ENCODE measurements around the gene KCNMB2. TPM values are rescaled to one million over a fixed set of nuclear protein-coding genes. Genes with fewer than 3 reads are reported as not detected.

Gene KCNMB2
- total and polyA plus RNA-seq, 8 donors, result 0.69 to 38.0 (median 2.3) TPM

DNA sequence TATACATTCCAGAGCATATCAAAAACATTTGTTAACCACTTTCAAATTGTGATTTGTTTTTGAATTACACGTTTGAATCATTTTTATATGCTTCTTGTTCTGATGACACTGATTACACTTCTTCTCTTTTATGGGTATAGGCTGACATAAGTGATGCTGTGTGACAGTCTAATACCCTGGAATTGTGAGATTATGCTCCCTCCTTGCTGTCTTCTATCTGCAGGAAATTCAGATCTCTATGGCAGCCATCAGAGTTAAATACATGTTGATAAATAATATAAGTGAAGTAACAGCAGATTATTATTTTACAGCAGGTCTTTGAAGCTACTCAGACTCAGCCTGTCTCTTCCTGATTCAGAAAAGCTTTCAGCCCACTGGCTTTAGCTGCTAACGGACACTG, 286.5 kb downstream of the KCNMB2 start:
- no peak for DNase-seq
- Histone ChIP-seq H3K36me3 (no peaks in the 10 kb centered on the region), H3K4me3 (no peak overlapping the region), H3K4me1 (no peaks in the 10 kb centered on the region), H3K9me3 (no peaks in the 10 kb centered on the region), H3K27me3 (no peaks in the 10 kb centered on the region), H3K27ac (no peak overlapping the region)
- TF ChIP-seq, protein P1, sequence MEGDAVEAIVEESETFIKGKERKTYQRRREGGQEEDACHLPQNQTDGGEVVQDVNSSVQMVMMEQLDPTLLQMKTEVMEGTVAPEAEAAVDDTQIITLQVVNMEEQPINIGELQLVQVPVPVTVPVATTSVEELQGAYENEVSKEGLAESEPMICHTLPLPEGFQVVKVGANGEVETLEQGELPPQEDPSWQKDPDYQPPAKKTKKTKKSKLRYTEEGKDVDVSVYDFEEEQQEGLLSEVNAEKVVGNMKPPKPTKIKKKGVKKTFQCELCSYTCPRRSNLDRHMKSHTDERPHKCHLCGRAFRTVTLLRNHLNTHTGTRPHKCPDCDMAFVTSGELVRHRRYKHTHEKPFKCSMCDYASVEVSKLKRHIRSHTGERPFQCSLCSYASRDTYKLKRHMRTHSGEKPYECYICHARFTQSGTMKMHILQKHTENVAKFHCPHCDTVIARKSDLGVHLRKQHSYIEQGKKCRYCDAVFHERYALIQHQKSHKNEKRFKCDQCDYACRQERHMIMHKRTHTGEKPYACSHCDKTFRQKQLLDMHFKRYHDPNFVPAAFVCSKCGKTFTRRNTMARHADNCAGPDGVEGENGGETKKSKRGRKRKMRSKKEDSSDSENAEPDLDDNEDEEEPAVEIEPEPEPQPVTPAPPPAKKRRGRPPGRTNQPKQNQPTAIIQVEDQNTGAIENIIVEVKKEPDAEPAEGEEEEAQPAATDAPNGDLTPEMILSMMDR (IDR thresholded peaks at IDR 0.05), result no peak
- no peak for ATAC-seq
- 18 to 48% methylated on average over 2 of the region's 2 CpGs for WGBS, 2 donors
- intact Hi-C loops (cut with DNase I), result no loop called here
- no peak for FAIRE-seq

DNA sequence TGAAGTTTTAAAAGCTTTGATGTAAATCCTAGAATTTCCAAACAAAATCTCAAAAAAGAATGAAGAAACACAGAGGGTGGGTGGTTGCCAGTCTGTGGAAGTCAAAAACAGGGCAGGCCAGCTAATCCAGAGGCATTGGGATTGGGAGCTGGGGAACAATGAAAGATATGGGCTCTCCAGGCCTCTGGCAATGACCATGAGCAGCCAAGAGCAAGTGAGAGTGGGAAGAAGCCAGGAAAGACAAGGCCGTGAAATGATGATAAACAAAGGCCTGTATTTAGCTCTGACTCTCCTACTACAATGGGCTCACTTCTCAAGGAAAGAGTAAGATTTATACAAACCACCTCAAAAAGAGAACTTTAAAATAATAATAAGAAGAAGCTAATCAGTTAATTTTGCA, 286.9 kb downstream of the KCNMB2 start:
- ATAC-seq (no peak), DNase-seq (no peak), FAIRE-seq (no peak)
- no peaks in the 10 kb centered on the region for H3K9me3 ChIP-seq
- H3K4me3 ChIP-seq, result no peak overlapping the region
- TF ChIP-seq, protein P1 (IDR thresholded peaks at IDR 0.05), result no peak
- no peak overlapping the region for H3K27ac ChIP-seq
- intact Hi-C loops (cut with DNase I), result no loop called here
- WGBS, 2 donors, result 59 to 67% methylated on average over 1 of the region's 1 CpG
- no peaks in the 10 kb centered on the region for H3K36me3 ChIP-seq
- H3K4me1 ChIP-seq, result no peaks in the 10 kb centered on the region
- H3K27me3 ChIP-seq, result no peaks in the 10 kb centered on the region

DNA sequence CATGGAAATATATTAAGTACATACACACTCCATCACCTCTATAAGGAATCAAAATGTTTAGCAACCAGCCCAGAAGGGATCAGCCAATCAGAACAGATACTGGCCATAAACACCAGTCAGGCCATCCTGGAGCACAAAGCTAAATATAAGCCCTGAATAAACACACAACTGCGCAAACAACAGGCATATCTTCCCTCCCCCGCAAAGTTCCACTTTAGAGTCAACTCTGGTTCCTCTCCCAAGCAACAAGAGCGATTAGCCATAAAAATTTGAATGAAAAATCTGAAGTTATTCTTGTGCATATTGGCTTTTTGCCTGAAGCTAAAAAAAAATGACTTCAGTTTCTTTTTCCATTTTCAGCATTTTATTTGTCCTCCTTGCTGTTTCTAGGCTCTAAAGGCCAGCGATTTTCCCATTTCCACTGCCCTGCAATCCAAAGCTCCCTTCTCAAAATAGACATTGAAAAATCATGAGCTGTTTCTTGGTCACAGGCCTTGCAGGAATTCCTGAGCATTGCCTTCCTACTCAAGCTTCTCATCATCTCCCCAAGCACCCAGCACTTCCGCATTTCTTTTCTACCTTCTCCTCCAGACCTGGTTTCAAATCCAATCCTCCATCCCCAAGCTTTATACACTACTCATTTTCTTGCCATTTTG, 287.5 kb downstream of the KCNMB2 start:
- FAIRE-seq (no peak), ATAC-seq (peak in 3 of 4 donors; percentile 23 to 55 (median 30)), DNase-seq (no peak)
- Histone ChIP-seq H3K27ac (no peak overlapping the region), H3K9me3 (no peaks in the 10 kb centered on the region), H3K4me1 (no peaks in the 10 kb centered on the region), H3K36me3 (no peaks in the 10 kb centered on the region), H3K27me3 (no peaks in the 10 kb centered on the region), H3K4me3 (no peak overlapping the region)
- intact Hi-C loops (cut with DNase I), result no loop called here
- 69 to 74% methylated on average over 5 of the region's 5 CpGs for WGBS, 2 donors
- TF ChIP-seq, protein P1 (IDR thresholded peaks at IDR 0.05), result no peak

DNA sequence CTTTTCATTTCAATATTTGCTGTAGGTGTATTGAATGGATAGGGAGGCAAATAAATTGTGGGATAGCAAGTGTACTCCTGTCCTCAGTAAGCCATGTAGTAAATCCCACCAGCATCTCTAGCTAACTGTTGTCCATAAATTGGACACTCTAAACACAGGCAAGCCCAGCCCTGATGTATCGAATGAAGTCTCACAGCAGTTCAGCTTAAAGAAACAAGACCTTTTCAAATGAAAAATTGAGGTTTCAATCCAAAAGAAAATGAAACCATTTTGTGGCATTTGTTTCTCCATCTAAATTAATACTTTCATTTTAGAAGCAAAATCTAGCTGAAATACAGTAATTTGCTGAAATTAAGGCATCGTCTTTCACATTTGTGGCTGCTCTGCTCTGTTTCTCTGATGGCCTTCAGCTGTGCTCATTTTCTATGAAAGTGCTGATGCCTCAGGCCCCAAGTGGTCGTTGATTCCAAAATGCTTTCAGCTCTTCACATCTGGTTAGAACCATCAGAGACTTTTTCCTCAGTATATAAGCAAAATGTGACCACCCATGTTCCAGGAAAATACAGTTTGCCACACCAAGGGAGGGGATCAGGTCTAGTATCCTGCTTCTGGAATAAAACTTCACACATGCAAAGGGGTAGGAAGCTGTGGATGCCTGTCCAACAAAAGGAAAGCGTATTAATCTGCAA, 290.3 kb downstream of the KCNMB2 start:
- H3K36me3 ChIP-seq, result no peaks in the 10 kb centered on the region
- FAIRE-seq (no peak), DNase-seq (no peak), ATAC-seq (no peak)
- WGBS, 2 donors, result 64 to 67% methylated on average over 4 of the region's 4 CpGs
- H3K4me1 ChIP-seq, result no peaks in the 10 kb centered on the region
- TF ChIP-seq, protein P1 (IDR thresholded peaks at IDR 0.05), result no peak
- H3K27me3 ChIP-seq, result no peaks in the 10 kb centered on the region
- H3K27ac ChIP-seq, result no peak overlapping the region
- no peak overlapping the region for H3K4me3 ChIP-seq
- intact Hi-C loops (cut with DNase I), result no loop called here
- no peaks in the 10 kb centered on the region for H3K9me3 ChIP-seq

DNA sequence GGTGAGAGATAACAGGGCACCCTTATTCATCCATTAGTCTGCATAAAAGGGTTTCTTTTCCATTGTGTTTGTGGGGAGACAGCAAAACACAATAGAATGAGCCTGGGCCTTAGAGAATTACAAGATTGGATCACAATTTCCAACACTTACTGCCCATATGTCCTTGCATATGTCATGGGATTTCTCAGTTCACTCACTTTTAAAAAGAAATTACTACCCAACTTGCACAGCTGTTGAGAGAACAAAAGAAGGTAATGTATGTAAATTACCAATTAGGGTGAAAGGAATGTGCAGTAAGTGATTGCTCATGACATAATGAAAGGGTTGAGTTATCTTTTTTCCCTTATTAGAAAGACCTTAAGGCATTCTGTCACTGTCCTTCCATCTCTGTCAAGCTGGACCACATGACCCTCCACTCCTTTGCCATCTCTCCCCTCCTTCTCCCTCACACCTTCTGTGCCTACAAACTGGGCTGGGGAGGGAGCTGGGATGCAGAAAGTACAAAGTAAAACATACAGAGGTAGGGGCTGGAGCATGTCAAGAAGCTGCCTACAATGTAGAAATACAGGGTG, 291.1 kb downstream of the KCNMB2 start:
- no peak overlapping the region for H3K4me3 ChIP-seq
- H3K27ac ChIP-seq, result no peak overlapping the region
- ATAC-seq (no peak), FAIRE-seq (no peak), DNase-seq (no peak)
- no peaks in the 10 kb centered on the region for H3K4me1 ChIP-seq
- intact Hi-C loops (cut with DNase I), result no loop called here
- no peaks in the 10 kb centered on the region for H3K36me3 ChIP-seq
- H3K27me3 ChIP-seq, result no peaks in the 10 kb centered on the region
- TF ChIP-seq, protein P1 (IDR thresholded peaks at IDR 0.05), result no peak
- H3K9me3 ChIP-seq, result no peaks in the 10 kb centered on the region
